ENCODE measurements around the gene KANK4.

DNA sequence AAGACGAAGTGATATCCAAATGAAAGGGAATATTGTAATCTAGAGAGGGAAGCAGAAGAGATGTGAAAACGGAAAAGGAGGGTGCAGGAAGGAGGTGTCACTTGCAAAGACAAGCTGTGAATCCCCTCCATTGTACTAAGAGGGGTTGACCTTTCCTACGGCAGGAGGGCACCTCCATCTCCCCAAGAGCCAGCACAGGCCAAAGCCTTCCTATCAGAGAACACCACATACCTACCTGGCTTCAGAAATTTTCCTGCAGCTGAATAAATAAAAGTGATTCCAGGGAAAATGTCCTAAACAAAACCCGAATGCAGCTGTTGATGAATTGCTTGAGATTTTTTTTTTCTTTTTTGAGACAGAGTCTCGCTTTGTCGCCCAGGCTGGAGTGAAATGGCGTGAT lies 14.3 kb downstream of the KANK4 start:
- TF ChIP-seq, protein P1, sequence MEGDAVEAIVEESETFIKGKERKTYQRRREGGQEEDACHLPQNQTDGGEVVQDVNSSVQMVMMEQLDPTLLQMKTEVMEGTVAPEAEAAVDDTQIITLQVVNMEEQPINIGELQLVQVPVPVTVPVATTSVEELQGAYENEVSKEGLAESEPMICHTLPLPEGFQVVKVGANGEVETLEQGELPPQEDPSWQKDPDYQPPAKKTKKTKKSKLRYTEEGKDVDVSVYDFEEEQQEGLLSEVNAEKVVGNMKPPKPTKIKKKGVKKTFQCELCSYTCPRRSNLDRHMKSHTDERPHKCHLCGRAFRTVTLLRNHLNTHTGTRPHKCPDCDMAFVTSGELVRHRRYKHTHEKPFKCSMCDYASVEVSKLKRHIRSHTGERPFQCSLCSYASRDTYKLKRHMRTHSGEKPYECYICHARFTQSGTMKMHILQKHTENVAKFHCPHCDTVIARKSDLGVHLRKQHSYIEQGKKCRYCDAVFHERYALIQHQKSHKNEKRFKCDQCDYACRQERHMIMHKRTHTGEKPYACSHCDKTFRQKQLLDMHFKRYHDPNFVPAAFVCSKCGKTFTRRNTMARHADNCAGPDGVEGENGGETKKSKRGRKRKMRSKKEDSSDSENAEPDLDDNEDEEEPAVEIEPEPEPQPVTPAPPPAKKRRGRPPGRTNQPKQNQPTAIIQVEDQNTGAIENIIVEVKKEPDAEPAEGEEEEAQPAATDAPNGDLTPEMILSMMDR (IDR thresholded peaks at IDR 0.05), result no peak
- no peak for TF ChIP-seq EP300 (IDR thresholded peaks at IDR 0.05)
